ENCODE results near the gene OBSCN. TPM values are rescaled to one million over a fixed set of nuclear protein-coding genes. Genes with fewer than 3 reads are reported as not detected.

Gene OBSCN
- total and polyA plus RNA-seq, 2 of the 13 experiments (the other 11 are each of a cell fraction or from before 2014, with no cell fraction given) = 0.20 TPM

DNA sequence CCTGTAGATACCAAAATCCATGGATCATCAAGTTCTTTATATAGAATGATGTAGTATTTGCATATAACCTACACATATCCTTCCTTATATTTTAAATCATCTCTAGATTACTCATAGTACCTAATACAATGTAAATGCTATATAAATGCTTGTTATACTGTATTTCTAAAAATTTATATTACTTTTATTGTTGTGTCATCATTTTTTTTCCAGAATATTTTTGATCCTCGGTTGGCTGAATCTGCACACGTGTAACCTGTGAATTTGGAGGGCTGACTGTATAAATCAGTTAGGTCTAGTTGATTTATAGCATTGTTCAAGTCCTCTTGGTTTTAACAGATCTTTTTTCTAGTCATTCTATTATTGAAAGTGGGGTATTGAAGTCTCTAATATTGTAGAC lies 23.3 kb downstream of the OBSCN start:
- ChIA-PET CTCF (ENCODE audit: low intra/inter-chr PET ratio, low total read pairs) (no interaction called here), POLR2A (no interaction called here)
- intact Hi-C loops (cut with micrococcal nuclease; ENCODE audit: unreplicated experiment) = no loop called here
- FAIRE-seq (no peak), ATAC-seq (no peak), DNase-seq (ENCODE audit: low spot score) (no peak)
- peaks cover 21% of the 10 kb centered on the region for H3K4me1 ChIP-seq (ENCODE audit: insufficient read depth, low read length)
- BruUV-seq (replicated peaks) = no TSS peak
- H3K4me3 ChIP-seq (replicated peaks in 1 of 3; ENCODE audit: insufficient read depth in 1 of 3, low read depth in 2 of 3, low read length in 3 of 3) = no peak overlapping the region
- H4K20me1 ChIP-seq (ENCODE audit: insufficient read depth, low read length) = no peaks in the 10 kb centered on the region
- H3K4me2 ChIP-seq (ENCODE audit: low read depth, low read length) = no peak overlapping the region
- H3K27ac ChIP-seq (ENCODE audit: extremely low read length, insufficient read depth, low read length) = no peak overlapping the region
- no peak overlapping the region for H3K9ac ChIP-seq (ENCODE audit: insufficient read depth, low read depth, low read length)
- H3K36me3 ChIP-seq (replicated peaks in 1 of 2; ENCODE audit: control insufficient read depth in 1 of 2, insufficient read depth in 2 of 2, low read length in 2 of 2) = no peaks in the 10 kb centered on the region
- 0% methylated on average over 2 of the region's 2 CpGs for WGBS (ENCODE audit: low lambda C conversion rate)
- H3K27me3 ChIP-seq (ENCODE audit: control insufficient read depth in 1 of 2, insufficient read depth in 2 of 2, low read length in 2 of 2) = no peaks in the 10 kb centered on the region
- no peak overlapping the region for H2AFZ ChIP-seq (ENCODE audit: low read length)
- H3K79me2 ChIP-seq (ENCODE audit: insufficient read depth, low read length) = no peaks in the 10 kb centered on the region
- peak; percentile 82 for TF ChIP-seq MAFF (IDR thresholded peaks at IDR 0.05; ENCODE audit: low read depth, low read length)
- peak; percentile 76 to 86 for TF ChIP-seq MAFK (conservative IDR thresholded peaks at IDR 0.05 in 1 of 2, IDR thresholded peaks at IDR 0.05 in 1 of 2; ENCODE audit: low read length in 2 of 2)
- no peak for TF ChIP-seq JUND (CRISPR knock-in tag; IDR thresholded peaks at IDR 0.05)
- TF ChIP-seq ARNT2 (CRISPR knock-in tag; IDR thresholded peaks at IDR 0.05; ENCODE audit: low read depth) = no peak
- TF ChIP-seq, protein P1, sequence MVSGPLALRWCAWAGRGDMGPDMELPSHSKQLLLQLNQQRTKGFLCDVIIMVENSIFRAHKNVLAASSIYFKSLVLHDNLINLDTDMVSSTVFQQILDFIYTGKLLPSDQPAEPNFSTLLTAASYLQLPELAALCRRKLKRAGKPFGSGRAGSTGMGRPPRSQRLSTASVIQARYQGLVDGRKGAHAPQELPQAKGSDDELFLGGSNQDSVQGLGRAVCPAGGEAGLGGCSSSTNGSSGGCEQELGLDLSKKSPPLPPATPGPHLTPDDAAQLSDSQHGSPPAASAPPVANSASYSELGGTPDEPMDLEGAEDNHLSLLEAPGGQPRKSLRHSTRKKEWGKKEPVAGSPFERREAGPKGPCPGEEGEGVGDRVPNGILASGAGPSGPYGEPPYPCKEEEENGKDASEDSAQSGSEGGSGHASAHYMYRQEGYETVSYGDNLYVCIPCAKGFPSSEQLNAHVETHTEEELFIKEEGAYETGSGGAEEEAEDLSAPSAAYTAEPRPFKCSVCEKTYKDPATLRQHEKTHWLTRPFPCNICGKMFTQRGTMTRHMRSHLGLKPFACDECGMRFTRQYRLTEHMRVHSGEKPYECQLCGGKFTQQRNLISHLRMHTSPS (CRISPR knock-in tag; IDR thresholded peaks at IDR 0.05; ENCODE audit: low read depth) = no peak
- TF ChIP-seq ZNF34 (CRISPR knock-in tag; IDR thresholded peaks at IDR 0.05; ENCODE audit: borderline replicate concordance) = no peak
- no peak for TF ChIP-seq HES4 (CRISPR knock-in tag; IDR thresholded peaks at IDR 0.05; ENCODE audit: borderline replicate concordance)
- TF ChIP-seq ZC3H13 (CRISPR knock-in tag; IDR thresholded peaks at IDR 0.05) = no peak
- TF ChIP-seq RELA (CRISPR knock-in tag; IDR thresholded peaks at IDR 0.05) = no peak
- no peak for TF ChIP-seq IRF2 (CRISPR knock-in tag; IDR thresholded peaks at IDR 0.05)
- no peak for TF ChIP-seq GABPA (IDR thresholded peaks at IDR 0.05; ENCODE audit: low read depth, low read length)
- TF ChIP-seq GABPA (CRISPR knock-in tag; IDR thresholded peaks at IDR 0.05; ENCODE audit: low read depth) = no peak
- TF ChIP-seq ZNF850 (CRISPR knock-in tag; conservative IDR thresholded peaks at IDR 0.05) = no peak
- no peak for TF ChIP-seq ZSCAN30 (CRISPR knock-in tag; IDR thresholded peaks at IDR 0.05)
- H3K9me3 ChIP-seq (ENCODE audit: low read length) = no peaks in the 10 kb centered on the region
- in situ Hi-C loops (cut with HindIII; ENCODE audit: extremely low pct_ligation_motif_present, low pct_unique_long_range_greater_than_20kb) = no loop called here
